Colonic mucosa (tissue), 4 donors: ENCODE data around the gene UNC80. TPM values are rescaled to one million over a fixed set of nuclear protein-coding genes. Genes with fewer than 3 reads are reported as not detected.

Experiments
- DNase-seq: peaks from one replicate; pipeline ENCODE4 v3.0.0-alpha.2; 2020
- H3K27ac ChIP-seq: fragments of 200-600 bp; one replicate; pipeline ENCODE4 v1.8.0; 2021
- H3K27me3 ChIP-seq: fragments of 200-600 bp; one replicate; pipeline ENCODE4 v1.8.0; 2021
- H3K36me3 ChIP-seq: fragments of 200-600 bp; one replicate; pipeline ENCODE4 v1.8.0; 2021
- H3K4me1 ChIP-seq: fragments of 200-600 bp; one replicate; pipeline ENCODE4 v1.8.0; 2021; ENCODE audit warnings: mild to moderate bottlenecking
- H3K4me3 ChIP-seq: fragments of 200-600 bp; one replicate; pipeline ENCODE4 v1.8.0; 2021
- H3K9ac ChIP-seq, 2 donors: one replicate each; pipeline ENCODE4 v1.7.0; 2013; ENCODE audit warnings: control low read depth in 2 of 2, low read depth in 2 of 2, low read length in 2 of 2
- H3K9me3 ChIP-seq: fragments of 200-600 bp; one replicate; pipeline ENCODE4 v1.8.0; 2021
- CTCF ChIP-seq: fragments of 200-600 bp; IDR thresholded peaks from one replicate; pipeline ENCODE4 v1.8.0; 2022; ENCODE audit warnings: antibody characterized with exemption, mild to moderate bottlenecking
- intact Hi-C: fragments of 100-400 bp; cut with DNase I; formaldehyde crosslinking; loops from one replicate; pipeline ENCODE4 v1.14.1; 2022
- total RNA-seq, 2 donors: library from RNA; stranded (reverse); fragmentation: NEBNext Ultra II Directional in 1 of 2; extraction: Animal tissue kit (Norgen Biotek cat#: 25700) in 1 of 2; gene quantifications; one replicate each; pipeline ENCODE4 v1.2.1, GENCODE V29; 2021
- donor health status: healthy.
- donor health status: DM: no; HTN: no; CAD: no.
- donor health status: DM: no; HTN: no; CAD: no.

Gene UNC80
- total RNA-seq, 2 donors from 2014 or later, result 0.16 TPM; not detected in 1

GRCh38 chr2:209824391-209824790, 52.8 kb downstream of the UNC80 start:
- no peak for TF ChIP-seq CTCF

GRCh38 chr2:209830722-209831465, 59.3 kb downstream of the UNC80 start:
- Histone ChIP-seq H3K36me3 (no peaks in the 10 kb centered on the region), H3K27ac (no peak overlapping the region), H3K4me3 (no peak overlapping the region), H3K9me3 (no peaks in the 10 kb centered on the region), H3K4me1 (no peaks in the 10 kb centered on the region), H3K9ac (no peak overlapping the region), H3K27me3 (no peaks in the 10 kb centered on the region)
- DNase-seq, result no peak
- TF ChIP-seq CTCF, result no peak
- intact Hi-C loops, result no loop called here

More at GRCh38 chr2:209824391-209824790, 52.8 kb downstream of the UNC80 start:
- Histone ChIP-seq H3K9me3 (no peaks in the 10 kb centered on the region), H3K27ac (no peak overlapping the region), H3K4me1 (no peaks in the 10 kb centered on the region), H3K4me3 (no peak overlapping the region), H3K9ac (no peak overlapping the region), H3K36me3 (no peaks in the 10 kb centered on the region), H3K27me3 (no peaks in the 10 kb centered on the region)
- DNase-seq, result no peak
- intact Hi-C loops, result no loop called here

- no peaks in the 10 kb centered on the region for H3K27me3 ChIP-seq
- intact Hi-C loops, result no loop called here
- TF ChIP-seq CTCF, result no peak
These were observed 63.1 kb downstream of the UNC80 start for GRCh38 chr2:209834767-209835166.

GRCh38 chr2:209840434-209840833, 68.8 kb downstream of the UNC80 start:
- Histone ChIP-seq H3K4me3 (no peak overlapping the region), H3K36me3 (no peaks in the 10 kb centered on the region), H3K27me3 (no peaks in the 10 kb centered on the region), H3K9ac (no peak overlapping the region), H3K9me3 (no peaks in the 10 kb centered on the region), H3K27ac (no peak overlapping the region), H3K4me1 (no peaks in the 10 kb centered on the region)
- intact Hi-C loops, result no loop called here
- no peak for TF ChIP-seq CTCF
- no peak for DNase-seq

More at GRCh38 chr2:209834767-209835166, 63.1 kb downstream of the UNC80 start:
- no peaks in the 10 kb centered on the region for H3K9me3 ChIP-seq
- H3K4me3 ChIP-seq, result no peak overlapping the region
- no peaks in the 10 kb centered on the region for H3K36me3 ChIP-seq
- no peak for DNase-seq
- H3K4me1 ChIP-seq, result no peaks in the 10 kb centered on the region
- H3K9ac ChIP-seq, result no peak overlapping the region
- H3K27ac ChIP-seq, result no peak overlapping the region

- no peaks in the 10 kb centered on the region for H3K4me1 ChIP-seq
- no peaks in the 10 kb centered on the region for H3K27me3 ChIP-seq
- intact Hi-C loops, result no loop called here
- DNase-seq, result no peak
- H3K27ac ChIP-seq, result no peak overlapping the region
- H3K9me3 ChIP-seq, result no peaks in the 10 kb centered on the region
- no peak overlapping the region for H3K9ac ChIP-seq
- no peak overlapping the region for H3K4me3 ChIP-seq
- H3K36me3 ChIP-seq, result no peaks in the 10 kb centered on the region
- TF ChIP-seq CTCF, result no peak
These were observed 74.0 kb downstream of the UNC80 start for GRCh38 chr2:209845666-209846065.
